GM18517 (cell line): ENCODE measurements around the gene UNC13A.

Experiments used
- ATAC-seq: cut with Tn5 transposase; IDR thresholded peaks from one replicate; pipeline ENCODE4 v1.9.1; 2021; ENCODE audit warnings: mild to moderate bottlenecking, moderate library complexity; ENCODE audit not compliant: unreplicated experiment

UNC13A gene

GRCh38 chr19:17632577-17632976 is 55.6 kb downstream of the UNC13A start:
- no peak for ATAC-seq

GRCh38 chr19:17629760-17630159 is 58.4 kb downstream of the UNC13A start:
- ATAC-seq: no peak

- ATAC-seq: no peak
Measured at GRCh38 chr19:17627921-17628320, 60.2 kb downstream of the UNC13A start.

GRCh38 chr19:17627161-17627560 is 61.0 kb downstream of the UNC13A start:
- ATAC-seq: no peak

GRCh38 chr19:17626456-17627015 is 61.6 kb downstream of the UNC13A start:
- no peak for ATAC-seq

GRCh38 chr19:17625980-17626379 is 62.2 kb downstream of the UNC13A start:
- no peak for ATAC-seq

GRCh38 chr19:17625043-17625442 is 63.1 kb downstream of the UNC13A start:
- no peak for ATAC-seq

GRCh38 chr19:17624314-17624991 is 63.7 kb downstream of the UNC13A start:
- no peak for ATAC-seq

DNA sequence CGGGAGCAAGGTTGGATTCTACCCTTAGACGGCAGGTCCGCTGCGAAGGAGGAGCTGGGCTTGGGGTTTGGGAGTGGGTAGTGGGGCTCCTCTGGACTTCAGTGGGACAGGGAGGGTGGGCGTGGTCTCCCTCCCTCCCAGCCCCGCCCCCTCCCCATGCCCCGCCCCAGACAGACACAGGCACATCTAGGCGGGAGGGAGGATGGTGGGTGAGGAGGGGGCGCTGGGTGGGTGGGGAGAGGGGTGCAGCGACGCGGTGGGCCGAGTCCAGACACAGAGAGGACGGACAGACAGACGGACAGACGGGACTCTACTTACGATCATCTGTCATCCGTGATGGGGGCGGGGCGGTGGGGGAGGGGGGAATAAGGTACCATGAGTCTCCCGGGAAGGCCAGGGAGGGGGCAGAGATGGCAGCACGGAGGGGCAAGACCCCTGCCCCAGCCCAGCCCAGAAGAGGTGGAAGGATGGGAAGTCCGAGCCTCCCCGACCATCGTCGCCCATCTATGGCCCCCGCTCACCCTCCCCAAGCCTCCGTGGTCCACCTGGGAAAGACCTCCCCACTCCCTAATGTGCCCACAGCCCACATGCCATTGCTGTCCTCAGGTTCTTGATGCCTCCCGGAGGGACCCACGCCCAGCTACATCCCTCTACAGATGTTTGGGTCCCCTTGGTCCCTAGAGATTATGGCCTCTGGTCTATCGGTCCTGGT is 64.8 kb downstream of the UNC13A start:
- no peak for ATAC-seq

GRCh38 chr19:17620696-17621095 is 67.5 kb downstream of the UNC13A start:
- no peak for ATAC-seq

DNA sequence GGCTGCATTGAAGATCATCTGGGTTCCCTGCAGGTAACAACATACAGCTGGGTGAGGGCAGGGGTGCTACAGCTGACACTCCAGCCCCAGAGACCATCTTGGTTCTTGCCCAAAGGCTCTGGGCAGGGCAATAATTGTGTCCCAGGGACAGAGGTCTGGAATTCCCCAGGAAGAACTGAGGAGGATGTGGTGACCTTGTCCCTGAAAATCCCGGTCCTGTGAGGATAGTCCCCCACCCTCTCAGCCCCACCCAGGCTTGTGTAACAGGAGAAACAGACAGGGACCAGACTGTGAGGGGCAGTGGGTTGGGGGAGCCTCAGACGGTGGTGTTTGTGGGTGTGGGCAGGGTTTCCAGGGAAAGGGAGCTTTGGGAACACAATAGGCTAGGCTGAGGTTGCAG is 69.2 kb downstream of the UNC13A start:
- ATAC-seq: no peak

- ATAC-seq: no peak
Measured at GRCh38 chr19:17618281-17618903, 69.8 kb downstream of the UNC13A start.

DNA sequence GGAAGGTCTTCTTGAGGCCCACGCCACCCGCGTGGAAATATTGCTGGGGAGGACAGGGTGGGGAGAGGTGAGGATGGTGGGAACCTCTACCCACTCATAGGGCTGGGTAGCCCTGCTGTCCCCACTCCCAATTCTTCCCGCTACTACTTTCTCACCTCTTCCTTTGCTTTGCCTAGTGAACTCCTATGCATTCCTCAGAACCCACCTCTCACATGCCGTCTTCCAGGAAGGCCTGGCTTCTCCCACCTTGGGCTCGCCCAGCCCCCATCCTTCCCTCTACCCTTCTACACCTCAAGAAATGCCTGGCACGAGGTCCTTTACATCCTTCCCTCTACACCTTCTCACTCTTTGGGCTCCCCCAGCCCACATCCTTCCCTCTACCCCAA is 70.4 kb downstream of the UNC13A start:
- no peak for ATAC-seq

- no peak for ATAC-seq
Measured at GRCh38 chr19:17616961-17617806, 71.0 kb downstream of the UNC13A start.

DNA sequence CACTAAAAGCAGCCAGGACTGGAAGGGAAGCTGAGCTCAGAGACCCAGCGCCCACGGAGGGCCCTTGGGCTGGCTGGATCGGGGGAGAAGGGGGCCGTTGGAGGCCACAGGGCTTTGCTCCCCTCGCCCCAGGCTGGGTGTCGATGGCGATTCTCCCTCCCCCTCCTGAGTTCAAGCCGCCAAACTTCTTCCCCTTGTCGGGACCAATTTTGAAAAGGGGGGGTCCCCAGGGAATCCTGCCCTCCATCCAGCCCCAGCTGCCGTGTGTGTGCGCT is 71.5 kb downstream of the UNC13A start:
- ATAC-seq: no peak

GRCh38 chr19:17615889-17616685 is 72.1 kb downstream of the UNC13A start:
- ATAC-seq: no peak

DNA sequence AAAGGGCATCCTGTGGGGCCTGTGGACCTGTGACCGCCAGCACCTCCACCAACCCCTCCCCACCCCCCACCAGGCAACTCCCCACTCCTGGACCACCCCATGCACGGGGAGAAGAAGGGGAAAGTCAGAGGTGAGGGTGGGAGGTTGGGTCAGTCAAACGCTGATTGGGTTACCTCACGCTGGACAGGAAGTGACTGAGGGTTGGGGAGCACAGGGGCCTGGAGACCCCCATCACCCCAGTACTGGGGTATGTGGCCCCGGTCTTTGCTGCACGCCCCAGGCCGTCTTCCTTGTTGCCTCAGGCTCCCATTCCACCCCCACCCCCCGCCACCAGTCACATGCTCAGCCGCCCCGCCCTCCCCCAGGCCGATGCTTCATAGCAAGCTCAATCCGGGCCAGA is 73.7 kb downstream of the UNC13A start:
- ATAC-seq: no peak

DNA sequence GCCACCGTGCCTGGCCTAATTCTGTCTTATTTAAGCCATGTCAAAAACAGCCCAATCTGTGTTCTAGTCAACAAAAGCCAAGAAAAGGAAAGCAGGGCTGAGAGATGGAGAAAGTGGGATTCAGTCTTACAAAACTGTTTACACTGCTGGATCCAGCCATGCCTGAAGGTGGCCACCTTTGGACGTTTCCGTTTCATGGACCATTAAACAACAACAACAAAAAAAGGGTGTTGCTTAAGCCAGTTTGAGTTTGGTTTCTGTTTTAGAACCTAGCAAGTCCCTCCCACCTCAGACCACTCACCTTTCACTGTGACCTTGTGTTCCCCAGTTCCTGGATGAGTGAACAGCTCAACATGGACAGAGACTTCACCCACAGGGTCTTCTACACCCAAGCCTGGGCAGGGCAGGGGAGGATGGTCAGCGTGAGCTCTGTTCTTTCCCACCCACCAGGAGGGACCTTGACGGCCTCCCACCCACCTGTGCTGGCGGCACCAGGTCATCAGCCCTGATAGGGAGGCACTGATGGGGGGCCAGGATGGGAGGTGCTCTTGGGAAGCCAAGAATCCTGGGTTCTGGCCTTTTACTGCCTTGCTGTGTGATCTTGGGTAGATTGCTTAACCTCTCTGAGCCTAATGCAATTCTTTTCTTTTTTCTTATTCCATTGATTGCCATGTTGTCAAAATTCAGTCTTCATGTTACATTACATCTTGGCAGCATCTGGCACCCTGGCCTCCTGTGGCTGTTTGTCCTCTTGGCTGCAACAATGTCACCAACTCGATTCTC is 76.5 kb downstream of the UNC13A start:
- ATAC-seq: no peak

GRCh38 chr19:17610384-17610783 is 77.8 kb downstream of the UNC13A start:
- no peak for ATAC-seq

DNA sequence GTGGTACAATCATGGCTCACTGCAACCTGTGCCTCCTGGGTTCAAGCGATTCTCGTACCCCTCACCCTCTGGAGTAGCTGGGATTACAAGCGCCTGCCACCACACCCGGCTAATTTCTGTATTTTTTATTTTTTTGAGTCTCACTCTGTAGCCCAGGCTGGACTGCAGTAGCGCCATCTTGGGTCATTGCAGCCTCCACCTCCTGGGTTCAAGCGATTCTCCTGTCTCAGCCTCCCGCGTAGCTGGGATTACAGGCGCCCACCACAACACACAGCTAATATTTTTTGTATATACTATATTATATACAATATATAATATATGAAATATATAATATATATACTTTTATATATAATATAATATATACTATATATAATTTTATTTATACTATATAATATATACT is 80.2 kb downstream of the UNC13A start:
- ATAC-seq: no peak
